Measurements from ENCODE around the gene FRY. TPM values are rescaled to one million over a fixed set of nuclear protein-coding genes. Genes with fewer than 3 reads are reported as not detected.

FRY gene
- total RNA-seq, 4 donors from 2014 or later, result 99.5 to 285 (median 158) TPM

DNA sequence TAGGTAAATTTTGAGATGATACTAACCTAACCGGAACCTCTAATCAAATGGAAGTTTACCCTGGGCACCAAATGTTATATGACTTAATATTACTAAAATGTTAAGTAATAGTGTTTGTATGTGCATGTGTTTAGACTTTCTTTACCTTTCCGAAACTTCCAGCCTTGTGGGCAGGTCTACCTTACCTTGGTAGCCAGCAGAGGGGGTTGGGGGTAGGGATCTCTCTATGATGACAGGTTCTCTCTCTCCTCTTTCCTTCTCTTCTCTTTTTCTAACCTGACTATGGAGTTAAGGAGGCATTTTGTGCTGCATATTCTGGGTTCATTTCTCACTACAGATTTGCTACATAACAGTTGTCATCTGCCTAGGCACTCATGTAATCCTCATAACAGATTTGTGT, 6.8 kb upstream of the FRY start:
- no peak for ATAC-seq
- no peak for TF ChIP-seq POLR2AphosphoS5 (IDR thresholded peaks at IDR 0.05)
- TF ChIP-seq CTCF (IDR thresholded peaks at IDR 0.05), result no peak
- no peak for TF ChIP-seq POLR2A (IDR thresholded peaks at IDR 0.05)
- TF ChIP-seq EP300 (IDR thresholded peaks at IDR 0.05), result no peak
- no peak overlapping the region for H3K27ac ChIP-seq
- no peak overlapping the region for H3K4me3 ChIP-seq
- H3K27me3 ChIP-seq, result no peaks in the 10 kb centered on the region
- 89 to 100% methylated on average over 2 of the region's 2 CpGs for WGBS, 2 donors (ENCODE audit: low coverage in 1 of 2)
- no peaks in the 10 kb centered on the region for H3K36me3 ChIP-seq
- H3K9me3 ChIP-seq, result no peaks in the 10 kb centered on the region
- peaks cover 0 to 14% (median 0%) of the 10 kb centered on the region in 3 donors for H3K4me1 ChIP-seq

DNA sequence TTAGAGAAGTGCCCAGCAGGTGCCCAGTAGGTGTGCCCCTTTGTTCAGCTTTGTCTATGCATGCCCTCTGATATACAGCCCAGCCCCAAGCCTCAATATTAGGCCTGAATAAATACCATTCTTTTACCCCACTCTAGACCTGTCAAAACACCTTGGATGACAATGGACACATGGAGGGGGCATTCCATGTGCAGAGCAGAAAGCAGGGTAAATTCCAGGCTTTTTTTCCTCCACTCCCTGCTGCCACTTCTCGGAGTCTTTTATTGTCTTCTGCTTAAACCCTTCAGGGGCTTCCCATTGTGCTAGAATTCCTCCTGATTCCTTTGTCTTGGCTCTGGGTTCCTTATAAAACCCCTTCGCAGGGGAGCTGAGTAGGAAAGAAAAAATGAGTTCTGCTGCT, 5.8 kb upstream of the FRY start:
- Histone ChIP-seq H3K36me3 (no peaks in the 10 kb centered on the region), H3K27me3 (no peaks in the 10 kb centered on the region), H3K9me3 (no peaks in the 10 kb centered on the region), H3K4me3 (no peak overlapping the region), H3K4me1 (peaks cover 0 to 19% (median 0%) of the 10 kb centered on the region in 3 donors), H3K27ac (no peak overlapping the region)
- ATAC-seq, result no peak
- TF ChIP-seq CTCF (IDR thresholded peaks at IDR 0.05) (no peak), EP300 (IDR thresholded peaks at IDR 0.05) (no peak), POLR2A (IDR thresholded peaks at IDR 0.05) (no peak), POLR2AphosphoS5 (IDR thresholded peaks at IDR 0.05) (no peak)
- 100% methylated on average over 1 to 2 of the region's 2 CpGs for WGBS, 2 donors (ENCODE audit: low coverage in 1 of 2)

DNA sequence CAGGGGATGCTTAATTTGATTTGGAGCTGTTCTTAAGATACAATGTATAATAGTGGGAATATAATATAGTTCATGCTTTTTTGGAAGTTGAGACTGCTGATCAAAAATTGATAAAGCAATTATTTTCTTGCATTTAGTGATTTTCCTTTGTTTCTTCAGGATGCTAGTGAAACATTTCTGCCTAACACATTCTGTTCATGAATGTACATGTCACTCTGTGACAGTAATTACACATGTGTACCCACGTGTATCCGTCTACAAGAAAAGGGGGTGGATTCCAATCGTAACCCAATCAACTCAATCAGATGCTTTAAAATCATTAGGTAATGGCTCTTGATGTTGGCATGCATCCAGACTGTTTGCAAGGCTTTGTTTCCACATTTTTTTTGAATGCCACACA, 5.0 kb upstream of the FRY start:
- H3K4me1 ChIP-seq, result peaks cover 0 to 24% (median 0%) of the 10 kb centered on the region in 3 donors
- TF ChIP-seq POLR2AphosphoS5 (IDR thresholded peaks at IDR 0.05) (no peak), CTCF (IDR thresholded peaks at IDR 0.05) (no peak), POLR2A (IDR thresholded peaks at IDR 0.05) (no peak), EP300 (IDR thresholded peaks at IDR 0.05) (no peak)
- H3K4me3 ChIP-seq, result no peak overlapping the region
- no peak for ATAC-seq
- no peak overlapping the region for H3K27ac ChIP-seq
- WGBS, 2 donors (ENCODE audit: low coverage in 1 of 2), result 80 to 84% methylated on average over 3 of the region's 3 CpGs
- H3K9me3 ChIP-seq, result no peaks in the 10 kb centered on the region
- H3K36me3 ChIP-seq, result no peaks in the 10 kb centered on the region
- H3K27me3 ChIP-seq, result no peaks in the 10 kb centered on the region

DNA sequence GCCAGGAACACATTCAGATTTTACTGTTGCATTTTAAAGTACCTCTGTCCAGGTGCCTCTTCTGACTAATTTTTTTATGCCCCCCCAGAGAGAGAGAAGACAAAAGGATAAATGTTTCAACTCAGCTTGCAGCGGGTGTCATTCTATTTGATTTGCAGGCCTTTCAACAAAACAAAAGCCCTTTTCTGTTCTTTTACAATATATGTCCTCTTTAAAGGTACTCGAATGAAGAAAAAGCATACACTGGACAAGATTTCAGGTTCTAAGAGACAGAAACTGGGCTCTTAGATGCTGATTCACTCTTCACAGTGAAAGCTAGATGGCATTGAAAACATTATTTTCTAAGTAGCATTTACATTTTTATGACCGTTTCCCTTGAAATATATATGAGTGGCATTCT, 2.9 kb upstream of the FRY start:
- no peaks in the 10 kb centered on the region for H3K27me3 ChIP-seq
- ATAC-seq, result no peak
- no peaks in the 10 kb centered on the region for H3K9me3 ChIP-seq
- TF ChIP-seq EP300 (IDR thresholded peaks at IDR 0.05) (no peak), CTCF (IDR thresholded peaks at IDR 0.05) (no peak), POLR2A (IDR thresholded peaks at IDR 0.05) (no peak), POLR2AphosphoS5 (IDR thresholded peaks at IDR 0.05) (no peak)
- WGBS, 2 donors (ENCODE audit: low coverage in 1 of 2), result 90 to 97% methylated on average over 3 of the region's 3 CpGs
- no peak overlapping the region for H3K27ac ChIP-seq
- no peak overlapping the region for H3K4me3 ChIP-seq
- H3K36me3 ChIP-seq, result no peaks in the 10 kb centered on the region
- H3K4me1 ChIP-seq, result peaks cover 0 to 20% (median 0%) of the 10 kb centered on the region in 3 donors

DNA sequence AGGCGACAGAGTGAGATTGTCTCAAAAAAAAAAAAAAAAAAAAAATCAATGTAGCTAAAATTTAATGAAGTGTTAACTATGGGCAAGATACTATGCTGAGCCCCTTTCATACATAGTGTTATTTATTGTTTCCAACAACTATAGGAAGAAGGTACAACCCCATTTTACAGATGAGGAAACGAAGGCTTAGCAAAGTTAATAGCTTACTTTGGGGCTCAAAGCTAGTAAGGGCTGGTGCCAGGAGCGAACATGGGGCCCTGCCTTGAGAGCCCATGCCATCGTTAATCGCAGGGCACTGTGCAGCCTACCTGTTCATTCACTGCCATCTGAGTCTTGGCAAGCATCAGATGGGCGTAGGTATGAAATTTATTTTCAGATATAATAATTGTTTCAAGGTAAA, 1.9 kb upstream of the FRY start:
- peaks cover 0 to 20% (median 0%) of the 10 kb centered on the region in 3 donors for H3K4me1 ChIP-seq
- TF ChIP-seq CTCF (IDR thresholded peaks at IDR 0.05) (no peak), EP300 (IDR thresholded peaks at IDR 0.05) (no peak), POLR2A (IDR thresholded peaks at IDR 0.05) (no peak), POLR2AphosphoS5 (IDR thresholded peaks at IDR 0.05) (no peak)
- ATAC-seq, result no peak
- H3K27me3 ChIP-seq, result no peaks in the 10 kb centered on the region
- no peak overlapping the region for H3K27ac ChIP-seq
- 80 to 95% methylated on average over 2 to 6 of the region's 6 CpGs for WGBS, 2 donors (ENCODE audit: low coverage in 1 of 2)
- H3K4me3 ChIP-seq, result no peak overlapping the region
- H3K36me3 ChIP-seq, result no peaks in the 10 kb centered on the region
- no peaks in the 10 kb centered on the region for H3K9me3 ChIP-seq

Data from gastroesophageal sphincter (tissue), 4 donors.